Left ventricle myocardium inferior (tissue), 1 donor: ENCODE data around the gene PPTC7. TPM values are rescaled to one million over a fixed set of nuclear protein-coding genes. Genes with fewer than 3 reads are reported as not detected.
"Not testable (repeated sequence)": the region's sequence is repeated elsewhere in the genome, so short reads cannot be mapped to it uniquely, and the experiment has no call there.

ENCODE experiments used
- DNase-seq: peaks from one replicate; pipeline ENCODE4 v3.0.0-alpha.2; 2020
- H3K27ac ChIP-seq: fragments of 200-600 bp; replicated peaks from 2 replicates; pipeline ENCODE4 v1.8.0; 2021
- H3K27me3 ChIP-seq: fragments of 200-600 bp; 2 replicates; pipeline ENCODE4 v1.8.0; 2021; ENCODE audit warnings: low read depth
- H3K36me3 ChIP-seq: fragments of 200-600 bp; 2 replicates; pipeline ENCODE4 v1.8.0; 2021
- H3K4me1 ChIP-seq: fragments of 200-600 bp; 2 replicates; pipeline ENCODE4 v1.8.0; 2021
- H3K4me3 ChIP-seq: fragments of 200-600 bp; 2 replicates; pipeline ENCODE4 v1.8.0; 2021; ENCODE audit warnings: mild to moderate bottlenecking, moderate library complexity
- H3K9me3 ChIP-seq: fragments of 200-600 bp; replicated peaks from 2 replicates; pipeline ENCODE4 v1.8.0; 2021
- CTCF ChIP-seq: fragments of 200-600 bp; IDR thresholded peaks from 2 replicates; pipeline ENCODE4 v1.8.0; 2021; ENCODE audit warnings: antibody characterized with exemption, mild to moderate bottlenecking, borderline replicate concordance
- intact Hi-C: fragments of 100-400 bp; cut with micrococcal nuclease; formaldehyde crosslinking; loops from one replicate; pipeline ENCODE4 v1.11.0; 2022
- total RNA-seq: library from RNA; stranded (reverse); fragmentation: NEBNext Ultra II Directional; extraction: Animal tissue kit (Norgen Biotek cat#: 25700); gene quantifications from one replicate; pipeline ENCODE4 v1.2.1, GENCODE V29; 2021
- donor health status: DM: no; HTN: yes; CAD: no; lungs with severe emphysema.

Gene PPTC7
- total RNA-seq, 1 donor from 2014 or later, result 103 TPM

GRCh38 chr12:110602085-110602814, 19.1 kb upstream of the PPTC7 start:
- H3K27ac ChIP-seq, H3K4me3 ChIP-seq, H3K4me1 ChIP-seq, DNase-seq, H3K36me3 ChIP-seq, H3K27me3 ChIP-seq, H3K9me3 ChIP-seq: not testable (repeated sequence)
- TF ChIP-seq CTCF, result peak; percentile 77
- intact Hi-C loops, result loop anchor here (5.0 kb wide), 1 partner anchor 90 kb away; no protein-coding TSS in a partner anchor

GRCh38 chr12:110600254-110600653, 17.1 kb upstream of the PPTC7 start:
- DNase-seq, result no peak
- Histone ChIP-seq H3K4me3 (no peak overlapping the region), H3K9me3 (no peaks in the 10 kb centered on the region), H3K36me3 (no peaks in the 10 kb centered on the region), H3K27me3 (no peaks in the 10 kb centered on the region), H3K4me1 (peaks cover 3% of the 10 kb centered on the region), H3K27ac (no peak overlapping the region)
- TF ChIP-seq CTCF, result peak; percentile 50
- intact Hi-C loops, result loop anchor here (5.0 kb wide), 1 partner anchor 88 kb away; no protein-coding TSS in a partner anchor

- TF ChIP-seq CTCF, result no peak
- no peaks in the 10 kb centered on the region for H3K9me3 ChIP-seq
- H3K4me1 ChIP-seq, result peaks cover 3% of the 10 kb centered on the region
- intact Hi-C loops, result no loop called here
- H3K27me3 ChIP-seq, result no peaks in the 10 kb centered on the region
- no peaks in the 10 kb centered on the region for H3K36me3 ChIP-seq
- H3K4me3 ChIP-seq, result no peak overlapping the region
- no peak overlapping the region for H3K27ac ChIP-seq
- DNase-seq, result no peak
Measured at GRCh38 chr12:110599334-110599733, 16.2 kb upstream of the PPTC7 start.

- no peaks in the 10 kb centered on the region for H3K36me3 ChIP-seq
- no peaks in the 10 kb centered on the region for H3K9me3 ChIP-seq
- intact Hi-C loops, result no loop called here
- DNase-seq, result no peak
- peaks cover 3% of the 10 kb centered on the region for H3K4me1 ChIP-seq
- H3K27me3 ChIP-seq, result no peaks in the 10 kb centered on the region
- H3K4me3 ChIP-seq, result no peak overlapping the region
- TF ChIP-seq CTCF, result no peak
- no peak overlapping the region for H3K27ac ChIP-seq
Measured at GRCh38 chr12:110597885-110598284, 14.8 kb upstream of the PPTC7 start.

GRCh38 chr12:110592919-110593318, 9.8 kb upstream of the PPTC7 start:
- peaks cover 14% of the 10 kb centered on the region for H3K4me1 ChIP-seq
- H3K27ac ChIP-seq, H3K9me3 ChIP-seq, H3K36me3 ChIP-seq, H3K4me3 ChIP-seq, DNase-seq, intact Hi-C loops, H3K27me3 ChIP-seq: not testable (repeated sequence)

- no peak for DNase-seq
- no peak for TF ChIP-seq CTCF
- H3K4me1 ChIP-seq, result peaks cover 14% of the 10 kb centered on the region
- no peak overlapping the region for H3K4me3 ChIP-seq
- no peaks in the 10 kb centered on the region for H3K9me3 ChIP-seq
- H3K36me3 ChIP-seq, result no peaks in the 10 kb centered on the region
- no peaks in the 10 kb centered on the region for H3K27me3 ChIP-seq
- intact Hi-C loops, result no loop called here
- H3K27ac ChIP-seq, result peak overlapping the region; percentile 73
Measured at GRCh38 chr12:110592078-110592477, 9.0 kb upstream of the PPTC7 start.
